Natural killer cell (primary cell): ENCODE measurements around the gene TBC1D9. TPM values are rescaled to one million over a fixed set of nuclear protein-coding genes. Genes with fewer than 3 reads are reported as not detected.

ENCODE experiments used
- ATAC-seq, 3 donors: fragments of 150-1000 bp in 2 of 3; fragments of 200-7000 bp in 1 of 3; cut with Tn5 transposase; 1 replicate in 1 of 3; 2 replicates in 2 of 3; pipeline ENCODE4 v1.10.0; 2021; ENCODE audit warnings: mild to moderate bottlenecking in 2 of 3, moderate library complexity in 2 of 3
- DNase-seq, 2 donors: peaks; one replicate each; pipeline versions ENCODE4 v3.0.0 to v3.0.0-alpha.2; 2013 to 2021; ENCODE audit warnings: mixed read lengths in 1 of 2
- H3K27ac ChIP-seq: one replicate; pipeline ENCODE4 v1.5.1; 2013; ENCODE audit warnings: mild to moderate bottlenecking, low read length
- H3K27me3 ChIP-seq: one replicate; pipeline ENCODE4 v1.6.1; 2013; ENCODE audit warnings: low read length; ENCODE audit not compliant: control insufficient read depth, insufficient read depth
- H3K36me3 ChIP-seq: one replicate; pipeline ENCODE4 v1.6.1; 2013; ENCODE audit warnings: low read length; ENCODE audit not compliant: control insufficient read depth, insufficient read depth
- H3K4me1 ChIP-seq: one replicate; pipeline ENCODE4 v1.6.1; 2013; ENCODE audit warnings: low read length; ENCODE audit not compliant: control insufficient read depth, insufficient read depth
- H3K4me3 ChIP-seq: one replicate; pipeline ENCODE4 v1.5.1; 2013; ENCODE audit warnings: low read length
- H3K9me3 ChIP-seq: one replicate; pipeline ENCODE4 v1.6.1; 2013; ENCODE audit warnings: low read length; ENCODE audit not compliant: control insufficient read depth, insufficient read depth
- H3K27ac Mint-ChIP-seq, 2 donors: one replicate each; pipeline ENCODE4 v1.8.0; 2022; ENCODE audit warnings: mild to moderate bottlenecking in 2 of 2, mixed read lengths in 2 of 2, moderate library complexity in 1 of 2
- H3K27me3 Mint-ChIP-seq, 2 donors: one replicate each; pipeline ENCODE4 v1.8.0; 2022; ENCODE audit warnings: low read depth in 2 of 2, mixed read lengths in 2 of 2
- H3K36me3 Mint-ChIP-seq: one replicate; pipeline ENCODE4 v1.8.0; 2022; ENCODE audit warnings: mixed read lengths
- H3K4me1 Mint-ChIP-seq, 2 donors: one replicate each; pipeline ENCODE4 v1.8.0; 2022; ENCODE audit warnings: mixed read lengths in 2 of 2
- H3K4me3 Mint-ChIP-seq: one replicate; pipeline ENCODE4 v1.8.0; 2022; ENCODE audit warnings: mild to moderate bottlenecking, moderate library complexity, mixed read lengths
- H3K9me3 Mint-ChIP-seq, 2 donors: one replicate each; pipeline ENCODE4 v1.8.0; 2022; ENCODE audit warnings: mixed read lengths in 2 of 2
- WGBS: methylation state at CpG from one replicate; pipeline ENCODE4 v1.1.7; 2013; ENCODE audit warnings: missing lambda C conversion rate; ENCODE audit not compliant: insufficient coverage; 5-methylcytosine and 5-hydroxymethylcytosine counted together
- intact Hi-C: fragments of 100-400 bp; cut with micrococcal nuclease; formaldehyde crosslinking; loops from one replicate; pipeline ENCODE4 v1.14.2; 2022
- total RNA-seq, 4 donors: library from RNA; stranded (reverse); fragments of 120-200 nt in 1 of 4; gene quantifications; one replicate each; pipeline versions ENCODE4 v1.2.3 to v1.2.4, GENCODE V29; 2013 to 2022
- TF ChIP-seq, protein P1 (sequence below): fragments of 200-600 bp; IDR thresholded peaks from one replicate; pipeline ENCODE4 v1.8.0; 2022; ENCODE audit warnings: antibody characterized with exemption

TBC1D9 gene
- total RNA-seq, 3 donors from 2014 or later (not counting 1 experiment from before 2014, with no cell fraction given): 1.3 to 3.3 (median 2.0) TPM

DNA sequence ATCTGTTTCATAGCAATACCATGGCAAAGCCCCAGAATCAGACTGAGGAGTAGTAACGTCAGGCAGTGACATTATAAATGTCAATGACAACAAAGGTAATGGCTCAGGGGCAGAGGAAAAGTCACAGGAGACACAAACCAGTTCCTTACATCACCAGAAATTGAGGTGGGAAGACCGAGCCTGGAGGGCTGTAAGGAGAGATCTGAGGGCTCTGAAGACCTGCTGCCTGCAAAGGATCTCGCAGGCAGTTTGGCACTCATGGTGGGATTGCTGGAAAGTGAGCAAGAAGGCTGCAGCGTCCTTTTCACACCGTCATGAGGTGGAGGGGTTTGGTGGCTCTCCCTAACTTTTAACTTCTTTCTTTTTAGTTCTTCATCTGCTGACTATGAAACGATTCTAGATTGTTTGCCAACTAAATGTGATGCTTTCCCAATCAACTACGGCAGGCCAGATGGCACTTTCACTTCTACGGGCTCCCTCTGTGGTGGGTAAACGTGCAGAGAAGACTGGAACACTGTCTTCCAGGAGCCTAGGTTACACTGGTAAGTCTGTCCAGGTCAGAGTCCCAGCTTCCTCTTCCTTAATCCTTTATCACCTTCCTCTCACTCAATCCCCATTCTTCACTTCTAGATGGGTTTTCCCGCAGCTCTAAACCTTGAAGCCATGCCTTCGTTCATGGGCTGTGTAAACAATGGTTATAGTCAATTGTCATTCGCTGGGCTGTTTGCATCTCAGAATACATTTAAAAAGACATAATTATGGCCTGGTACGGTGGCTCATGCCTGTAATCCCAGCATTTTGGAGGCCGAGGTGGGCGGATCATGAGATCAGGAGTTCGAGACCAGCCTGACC lies 58.2 kb downstream of the TBC1D9 start:
- TF ChIP-seq, protein P1, sequence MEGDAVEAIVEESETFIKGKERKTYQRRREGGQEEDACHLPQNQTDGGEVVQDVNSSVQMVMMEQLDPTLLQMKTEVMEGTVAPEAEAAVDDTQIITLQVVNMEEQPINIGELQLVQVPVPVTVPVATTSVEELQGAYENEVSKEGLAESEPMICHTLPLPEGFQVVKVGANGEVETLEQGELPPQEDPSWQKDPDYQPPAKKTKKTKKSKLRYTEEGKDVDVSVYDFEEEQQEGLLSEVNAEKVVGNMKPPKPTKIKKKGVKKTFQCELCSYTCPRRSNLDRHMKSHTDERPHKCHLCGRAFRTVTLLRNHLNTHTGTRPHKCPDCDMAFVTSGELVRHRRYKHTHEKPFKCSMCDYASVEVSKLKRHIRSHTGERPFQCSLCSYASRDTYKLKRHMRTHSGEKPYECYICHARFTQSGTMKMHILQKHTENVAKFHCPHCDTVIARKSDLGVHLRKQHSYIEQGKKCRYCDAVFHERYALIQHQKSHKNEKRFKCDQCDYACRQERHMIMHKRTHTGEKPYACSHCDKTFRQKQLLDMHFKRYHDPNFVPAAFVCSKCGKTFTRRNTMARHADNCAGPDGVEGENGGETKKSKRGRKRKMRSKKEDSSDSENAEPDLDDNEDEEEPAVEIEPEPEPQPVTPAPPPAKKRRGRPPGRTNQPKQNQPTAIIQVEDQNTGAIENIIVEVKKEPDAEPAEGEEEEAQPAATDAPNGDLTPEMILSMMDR: no peak
- Histone ChIP-seq H3K4me3 (no peak overlapping the region), H3K9me3 (no peaks in the 10 kb centered on the region), H3K27ac (no peak overlapping the region), H3K36me3 (no peaks in the 10 kb centered on the region), H3K27me3 (no peaks in the 10 kb centered on the region), H3K4me1 (no peaks in the 10 kb centered on the region)
- Mint-ChIP-seq H3K36me3 (no peaks in the 10 kb centered on the region), H3K27me3 (peaks cover 0 to 8% of the 10 kb centered on the region in 2 donors), H3K4me3 (no peak overlapping the region), H3K27ac (no peak overlapping the region), H3K4me1 (no peaks in the 10 kb centered on the region), H3K9me3 (no peaks in the 10 kb centered on the region)
- WGBS: 89% methylated on average over 12 of the region's 16 CpGs
- intact Hi-C loops: no loop called here
- ATAC-seq (no peak), DNase-seq (no peak)

DNA sequence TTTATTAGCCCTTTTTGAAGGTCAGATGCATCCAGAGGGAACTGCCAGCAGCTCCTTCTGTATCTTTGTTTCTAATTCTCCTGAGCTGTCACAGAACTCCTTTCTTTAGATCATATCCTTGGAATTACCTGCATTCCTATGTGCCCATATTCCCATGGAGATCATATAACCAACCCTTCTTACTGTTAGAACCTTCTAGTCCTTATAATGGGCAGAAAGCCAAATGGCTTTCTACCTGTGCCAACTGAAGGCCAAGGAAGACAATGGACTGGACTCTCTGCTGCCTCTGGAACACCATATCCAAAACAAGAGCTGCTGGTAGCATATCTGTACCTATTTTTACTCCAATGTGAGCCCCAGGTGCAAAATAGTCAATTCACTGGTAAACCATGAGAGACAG lies 60.7 kb downstream of the TBC1D9 start:
- Histone ChIP-seq H3K27me3 (no peaks in the 10 kb centered on the region), H3K36me3 (no peaks in the 10 kb centered on the region), H3K4me1 (no peaks in the 10 kb centered on the region), H3K9me3 (no peaks in the 10 kb centered on the region), H3K27ac (no peak overlapping the region), H3K4me3 (no peak overlapping the region)
- TF ChIP-seq, protein P1: no peak
- intact Hi-C loops: no loop called here
- DNase-seq (no peak), ATAC-seq (no peak)
- Mint-ChIP-seq H3K36me3 (no peaks in the 10 kb centered on the region), H3K27me3 (peaks cover 0 to 21% of the 10 kb centered on the region in 2 donors), H3K27ac (no peak overlapping the region), H3K4me3 (no peak overlapping the region), H3K9me3 (no peaks in the 10 kb centered on the region), H3K4me1 (no peaks in the 10 kb centered on the region)

DNA sequence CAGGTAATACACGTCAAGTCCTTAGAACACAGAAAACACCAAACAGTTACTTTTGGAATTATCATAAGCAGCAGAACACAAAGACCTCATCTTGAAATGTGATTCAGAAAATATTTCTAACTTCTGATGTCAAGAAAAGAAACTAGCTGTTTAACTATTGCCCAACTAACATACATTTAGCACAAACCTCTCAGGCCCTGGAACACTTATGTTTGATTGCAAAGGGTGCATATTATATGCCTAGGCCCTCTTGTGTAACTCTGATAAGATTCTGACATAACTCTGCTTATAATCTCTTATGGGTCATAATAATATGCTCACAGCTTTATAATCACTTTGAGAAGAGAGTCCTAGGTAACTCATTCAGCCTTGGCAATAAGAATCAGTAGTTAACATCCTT lies 62.6 kb downstream of the TBC1D9 start:
- no peak overlapping the region for H3K27ac ChIP-seq

More for the DNA sequence above, 62.6 kb downstream of the TBC1D9 start:
- intact Hi-C loops: no loop called here
- H3K36me3 Mint-ChIP-seq: no peaks in the 10 kb centered on the region
- no peaks in the 10 kb centered on the region for H3K4me1 ChIP-seq
- no peaks in the 10 kb centered on the region for H3K4me1 Mint-ChIP-seq
- no peak for ATAC-seq
- H3K27me3 Mint-ChIP-seq: peaks cover 10 to 21% of the 10 kb centered on the region in 2 donors
- WGBS: 100% methylated on average over 1 of the region's 1 CpG
- H3K27me3 ChIP-seq: peaks cover 2% of the 10 kb centered on the region
- no peak overlapping the region for H3K4me3 Mint-ChIP-seq
- H3K9me3 ChIP-seq: no peaks in the 10 kb centered on the region
- H3K36me3 ChIP-seq: no peaks in the 10 kb centered on the region
- no peak overlapping the region for H3K4me3 ChIP-seq
- no peak overlapping the region for H3K27ac Mint-ChIP-seq
- DNase-seq: no peak
- TF ChIP-seq, protein P1: no peak
- no peaks in the 10 kb centered on the region for H3K9me3 Mint-ChIP-seq
